HG03095 (cell line): Measurements from ENCODE around the gene NBEA.
"Not testable (repeated sequence)": the region's sequence is repeated elsewhere in the genome, so short reads cannot be mapped to it uniquely, and the experiment has no call there.

Source experiments
- ATAC-seq: cut with Tn5 transposase; IDR thresholded peaks from one replicate; pipeline ENCODE4 v1.9.1; 2021; ENCODE audit warnings: moderate library complexity; ENCODE audit not compliant: unreplicated experiment

NBEA gene

GRCh38 chr13:34951528-34951927 lies 9.5 kb downstream of the NBEA start:
- ATAC-seq, result no peak

- no peak for ATAC-seq
Observed at GRCh38 chr13:34959489-34959888, 17.4 kb downstream of the NBEA start.

- ATAC-seq, result no peak
Observed at GRCh38 chr13:34964558-34964957, 22.5 kb downstream of the NBEA start.

GRCh38 chr13:34967851-34968562 lies 25.9 kb downstream of the NBEA start:
- no peak for ATAC-seq

GRCh38 chr13:34969539-34969938 lies 27.5 kb downstream of the NBEA start:
- not testable (repeated sequence) for ATAC-seq

GRCh38 chr13:34970961-34971360 lies 28.9 kb downstream of the NBEA start:
- no peak for ATAC-seq

- ATAC-seq, result no peak
Observed at GRCh38 chr13:34971473-34971872, 29.4 kb downstream of the NBEA start.

- not testable (repeated sequence) for ATAC-seq
Observed at GRCh38 chr13:34985199-34985598, 43.1 kb downstream of the NBEA start.

GRCh38 chr13:34988330-34988791 lies 46.3 kb downstream of the NBEA start:
- no peak for ATAC-seq

- no peak for ATAC-seq
Observed at GRCh38 chr13:34990399-34991214, 48.5 kb downstream of the NBEA start.

GRCh38 chr13:34993470-34993869 lies 51.4 kb downstream of the NBEA start:
- no peak for ATAC-seq

GRCh38 chr13:35003734-35004133 lies 61.7 kb downstream of the NBEA start:
- ATAC-seq, result not testable (repeated sequence)

- ATAC-seq, result no peak
Observed at GRCh38 chr13:35005051-35005450, 63.0 kb downstream of the NBEA start.

- ATAC-seq, result no peak
Observed at GRCh38 chr13:35014606-35015213, 72.6 kb downstream of the NBEA start.

- no peak for ATAC-seq
Observed at GRCh38 chr13:35016362-35017112, 74.5 kb downstream of the NBEA start.

GRCh38 chr13:35025314-35025713 lies 83.2 kb downstream of the NBEA start:
- no peak for ATAC-seq

- no peak for ATAC-seq
Observed at GRCh38 chr13:35028338-35028867, 86.3 kb downstream of the NBEA start.

- ATAC-seq, result no peak
Observed at GRCh38 chr13:35039012-35039411, 96.9 kb downstream of the NBEA start.

GRCh38 chr13:35046587-35046986 lies 104.5 kb downstream of the NBEA start:
- no peak for ATAC-seq

GRCh38 chr13:35055705-35056104 lies 113.6 kb downstream of the NBEA start:
- ATAC-seq, result no peak

- no peak for ATAC-seq
Observed at GRCh38 chr13:35057858-35058257, 115.8 kb downstream of the NBEA start.
